HG03159 (cell line): ENCODE results near the gene SOX5.
"Not testable (repeated sequence)": the region's sequence is repeated elsewhere in the genome, so short reads cannot be mapped to it uniquely, and the experiment has no call there.

Experiments
- ATAC-seq: cut with Tn5 transposase; IDR thresholded peaks from one replicate; pipeline ENCODE4 v1.9.1; 2021; ENCODE audit warnings: mild to moderate bottlenecking, moderate library complexity; ENCODE audit not compliant: unreplicated experiment

SOX5 gene

DNA sequence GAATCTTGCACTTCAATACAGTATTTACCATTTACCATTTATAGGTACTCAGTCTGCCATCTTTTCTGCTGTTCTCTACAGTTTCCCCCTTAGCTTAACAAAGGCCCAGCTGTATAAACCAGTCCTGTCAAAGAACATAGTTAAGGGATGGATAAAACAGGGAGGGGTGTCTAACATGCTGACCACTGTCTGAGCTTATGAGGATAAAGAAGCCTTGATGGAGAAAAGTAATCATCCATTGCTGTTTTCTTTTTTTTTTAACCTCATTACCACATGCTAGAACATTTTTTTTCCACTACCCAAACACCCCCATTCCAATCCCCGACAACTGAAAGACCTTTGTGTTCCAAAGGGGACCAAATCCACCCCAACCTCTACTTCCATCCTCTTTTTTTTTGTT, 39.9 kb downstream of the SOX5 start:
- no peak for ATAC-seq

- ATAC-seq: no peak
Observed at GRCh38 chr12:23906329-23906728, 43.1 kb downstream of the SOX5 start.

DNA sequence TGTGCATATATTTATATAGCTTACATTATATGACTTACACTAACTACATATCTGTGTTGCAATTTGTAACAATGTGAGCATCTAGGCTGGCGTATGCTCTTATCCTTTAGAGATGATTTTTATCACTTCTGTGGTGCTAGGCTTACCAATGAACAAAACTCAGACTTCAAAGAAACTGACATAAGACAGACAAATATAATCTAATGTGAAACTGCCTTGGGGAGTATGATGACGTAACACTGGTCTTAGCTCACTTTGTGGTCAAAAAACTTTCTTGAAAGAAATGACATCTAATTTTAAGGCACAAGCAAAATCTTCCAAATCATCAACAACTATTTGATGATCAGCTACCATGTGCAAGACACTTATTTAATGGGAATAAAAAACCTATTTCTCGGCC, 50.0 kb downstream of the SOX5 start:
- ATAC-seq: no peak

DNA sequence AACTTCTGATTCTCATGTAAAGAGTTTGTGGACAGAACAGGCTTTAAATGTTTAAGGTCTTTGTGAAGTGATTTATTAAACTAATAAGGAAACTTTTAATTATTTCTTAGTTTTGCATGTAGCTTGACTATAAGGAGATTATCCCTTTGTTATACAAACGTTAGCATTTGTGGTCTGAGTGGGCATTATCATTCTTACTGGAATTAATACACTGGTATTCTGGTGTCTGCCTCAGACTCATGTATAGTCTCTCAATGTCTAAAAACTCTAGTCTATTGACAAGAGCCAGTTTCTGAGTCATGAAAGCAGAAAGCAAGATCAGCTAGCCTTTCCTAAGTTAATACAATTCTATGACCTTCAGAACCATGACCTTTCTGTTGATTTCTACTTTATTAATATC, 51.3 kb downstream of the SOX5 start:
- ATAC-seq: no peak

DNA sequence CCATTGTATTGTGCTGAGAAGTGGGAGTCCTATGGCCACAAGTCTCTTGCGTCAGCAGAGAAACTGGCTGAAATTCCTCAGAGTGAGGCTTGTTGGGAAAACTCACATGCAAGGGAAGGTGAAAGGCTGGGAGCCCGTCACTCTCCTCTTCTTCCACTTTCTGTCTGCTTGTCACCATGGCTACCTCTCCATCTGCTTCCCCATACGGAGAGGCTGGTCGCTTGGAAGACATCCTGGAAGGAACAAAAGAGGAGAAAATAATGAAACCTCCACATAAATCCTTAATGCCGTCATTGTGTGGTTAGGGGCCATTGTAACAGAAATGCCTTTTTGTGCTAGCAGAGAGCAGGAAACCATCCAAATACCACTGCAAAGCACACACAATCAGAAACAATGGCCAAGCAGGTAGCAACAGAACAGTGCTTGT, 53.7 kb downstream of the SOX5 start:
- no peak for ATAC-seq

GRCh38 chr12:23893611-23894010, 55.9 kb downstream of the SOX5 start:
- ATAC-seq: no peak

DNA sequence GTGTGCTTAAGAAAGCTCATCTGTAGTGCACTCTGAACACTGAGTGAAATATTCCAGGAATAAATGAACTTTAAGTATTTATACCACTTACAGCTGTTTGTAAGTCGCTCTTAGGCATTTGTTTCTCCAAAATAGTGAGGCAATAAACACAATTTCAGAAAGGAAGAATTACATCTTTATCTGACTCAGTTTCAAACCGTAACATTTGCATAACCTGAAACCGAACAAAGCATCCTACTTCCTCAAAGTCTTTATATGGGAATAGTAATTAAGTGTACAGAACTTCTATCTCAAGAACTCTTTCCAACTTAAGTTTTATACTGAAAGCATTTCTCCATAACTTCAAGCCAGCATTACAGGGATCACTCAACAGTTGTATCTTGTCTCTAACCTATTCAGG, 58.4 kb downstream of the SOX5 start:
- ATAC-seq: peak; percentile 61

DNA sequence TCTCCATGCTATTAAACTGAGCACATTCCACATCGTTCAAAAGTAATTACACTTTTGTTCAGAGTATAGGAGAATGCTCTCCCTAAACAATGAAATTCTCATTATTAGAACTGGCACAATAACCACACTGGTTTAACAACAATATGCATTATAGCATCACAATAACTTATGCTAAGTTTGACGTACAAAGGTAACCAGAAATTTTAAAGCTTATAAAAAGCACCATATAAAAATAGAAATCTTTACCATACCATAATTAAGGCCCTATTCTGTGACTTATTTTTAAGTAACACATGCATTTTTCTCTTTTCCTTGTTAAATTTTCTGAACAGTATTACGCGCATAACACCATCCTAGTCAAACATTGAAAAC, 60.4 kb downstream of the SOX5 start:
- no peak for ATAC-seq

DNA sequence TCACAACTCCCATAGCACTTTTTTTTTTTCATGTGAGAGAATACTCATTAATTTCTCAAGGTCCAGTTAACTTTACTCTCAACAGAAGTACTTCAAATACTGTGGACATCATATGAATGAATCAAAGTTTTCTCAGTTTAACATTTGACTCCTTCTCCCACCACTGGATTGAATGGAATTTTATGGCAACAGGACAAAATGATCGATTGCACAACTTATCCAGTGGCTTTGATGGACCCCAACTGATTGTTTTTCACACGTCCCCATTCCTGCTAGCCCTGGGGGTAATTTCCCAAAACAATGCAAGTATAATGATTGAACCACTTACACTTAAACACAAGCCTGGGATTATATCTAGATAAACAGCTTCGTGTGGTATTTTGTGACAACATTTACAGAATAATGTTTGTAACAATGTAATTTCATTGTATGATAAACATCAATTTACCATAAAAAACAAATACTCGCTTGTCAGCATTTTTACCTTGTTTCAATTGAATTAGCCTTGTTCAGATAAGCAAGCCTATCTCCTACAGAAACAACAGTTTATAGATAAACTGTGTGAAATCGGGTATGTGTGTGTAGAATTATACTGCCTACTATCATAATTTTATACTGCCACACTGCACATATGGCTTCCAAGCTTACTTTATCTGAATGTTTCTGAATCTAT, 60.9 kb downstream of the SOX5 start:
- no peak for ATAC-seq

DNA sequence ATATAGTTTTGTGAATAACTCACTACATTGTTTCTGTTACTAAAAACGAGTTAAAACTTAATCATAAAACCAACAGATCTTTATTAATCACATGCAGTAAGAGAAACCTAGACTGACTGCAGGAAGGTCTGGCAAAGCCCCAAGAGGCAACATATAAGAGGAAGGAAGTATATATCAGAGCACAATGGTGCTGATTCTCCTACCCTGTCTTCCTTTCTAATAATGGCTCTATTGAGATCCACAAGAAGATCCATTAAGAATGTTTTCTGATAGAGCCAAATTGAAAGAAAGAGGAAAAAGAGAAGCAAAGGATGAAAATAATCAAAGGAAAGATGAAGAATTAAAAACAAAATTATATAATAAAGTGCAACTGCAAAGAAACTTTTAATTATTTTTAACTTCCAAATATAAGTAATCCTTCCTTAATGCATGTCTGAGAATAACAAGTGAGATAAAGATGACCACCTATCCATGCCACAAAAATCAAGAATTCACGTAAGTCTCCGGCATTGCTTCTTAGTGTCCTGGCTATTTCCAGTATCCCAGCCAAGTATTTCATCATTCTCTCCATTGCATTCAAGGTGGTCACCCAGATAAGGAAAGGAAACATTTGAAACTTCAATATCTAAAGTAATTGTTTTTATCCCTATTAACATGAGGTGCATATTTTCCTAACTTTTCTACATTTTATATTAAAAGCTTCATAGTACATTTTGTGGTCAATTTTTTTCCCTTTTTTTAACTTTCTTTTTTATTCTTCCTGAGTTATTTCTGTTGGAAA, 62.2 kb downstream of the SOX5 start:
- ATAC-seq: no peak

DNA sequence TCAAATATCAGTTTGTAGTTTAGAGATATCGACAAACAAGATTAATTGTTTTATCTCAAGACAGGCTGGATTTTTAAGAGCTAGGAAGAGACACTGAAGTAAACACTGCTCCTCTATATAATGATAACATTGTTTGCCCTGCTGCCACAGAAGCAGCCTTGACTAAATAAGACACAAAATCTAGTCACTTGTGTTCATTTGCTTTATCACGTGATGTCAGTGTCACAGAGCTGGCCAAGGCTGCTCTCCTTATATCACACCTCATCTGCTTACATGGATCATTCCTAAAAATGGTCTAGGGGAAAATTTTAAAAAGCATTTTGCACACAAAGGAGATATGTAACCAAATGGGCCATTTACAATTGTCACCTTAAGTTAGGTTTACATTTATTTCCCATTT, 64.1 kb downstream of the SOX5 start:
- ATAC-seq: no peak

- no peak for ATAC-seq
Observed at GRCh38 chr12:23884909-23885308, 64.6 kb downstream of the SOX5 start.

DNA sequence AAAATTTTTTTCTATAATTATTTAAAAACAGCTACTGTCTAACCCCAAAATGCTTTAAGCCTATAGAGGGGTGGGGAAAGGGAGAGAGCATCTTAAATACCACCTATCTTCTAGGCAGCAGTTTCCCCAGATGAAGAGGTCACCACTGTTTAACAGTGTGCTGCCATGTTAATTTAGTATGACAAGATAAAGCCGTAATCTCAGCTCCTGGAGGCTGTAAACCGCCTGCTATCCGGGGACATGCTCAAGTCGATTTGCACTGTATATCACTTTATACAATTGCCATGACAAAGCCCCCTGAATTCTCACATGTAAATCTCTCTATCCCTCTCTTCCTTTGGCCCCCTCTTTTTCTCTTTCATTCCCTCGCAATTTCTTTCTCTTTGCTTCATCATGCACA, 68.5 kb downstream of the SOX5 start:
- no peak for ATAC-seq

GRCh38 chr12:23876618-23877017, 72.9 kb downstream of the SOX5 start:
- ATAC-seq: not testable (repeated sequence)

- no peak for ATAC-seq
Observed at GRCh38 chr12:23867794-23868193, 81.7 kb downstream of the SOX5 start.

GRCh38 chr12:23862701-23863100, 86.8 kb downstream of the SOX5 start:
- no peak for ATAC-seq

DNA sequence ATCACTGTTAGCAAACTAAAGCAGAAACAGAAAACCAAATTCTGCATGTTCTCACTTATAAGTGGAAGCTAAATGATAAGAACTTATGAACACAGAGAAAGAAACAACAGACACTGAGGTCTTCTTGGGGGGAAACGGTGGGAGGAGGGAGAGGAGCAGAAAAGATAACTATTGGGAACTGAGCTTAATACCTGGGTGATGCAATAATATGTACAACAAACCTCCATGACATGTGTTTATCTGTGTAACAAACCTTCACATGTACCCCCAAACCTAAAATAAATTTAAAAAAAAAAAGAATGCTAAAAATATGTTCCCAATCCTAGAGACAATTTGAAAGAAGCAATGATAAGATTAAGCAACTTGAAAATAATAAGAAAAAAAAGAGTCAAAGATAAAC, 89.5 kb downstream of the SOX5 start:
- no peak for ATAC-seq

DNA sequence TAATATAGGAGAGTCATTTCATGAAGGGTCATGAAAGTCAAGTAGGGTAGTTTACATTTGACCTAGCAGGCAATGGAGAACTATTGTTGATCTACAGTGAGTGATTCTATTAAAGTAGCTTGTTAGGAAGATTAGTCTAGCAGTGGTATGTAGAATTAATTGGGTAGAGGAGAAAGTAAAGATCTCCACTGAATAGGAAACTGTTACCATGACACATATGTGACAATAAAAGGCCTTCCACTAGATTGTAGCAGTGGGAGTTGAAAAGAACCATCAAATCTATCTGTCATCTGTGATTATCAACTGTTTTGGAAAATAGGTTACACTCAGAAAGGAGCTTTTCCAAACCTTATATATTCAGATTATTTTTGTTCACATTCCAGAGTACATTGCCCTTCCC, 92.3 kb downstream of the SOX5 start:
- no peak for ATAC-seq

GRCh38 chr12:23855813-23856212, 93.7 kb downstream of the SOX5 start:
- ATAC-seq: no peak

- no peak for ATAC-seq
Observed at GRCh38 chr12:23854598-23854997, 94.9 kb downstream of the SOX5 start.

- no peak for ATAC-seq
Observed at GRCh38 chr12:23853640-23854039, 95.8 kb downstream of the SOX5 start.

- no peak for ATAC-seq
Observed at GRCh38 chr12:23851602-23852001, 97.9 kb downstream of the SOX5 start.

DNA sequence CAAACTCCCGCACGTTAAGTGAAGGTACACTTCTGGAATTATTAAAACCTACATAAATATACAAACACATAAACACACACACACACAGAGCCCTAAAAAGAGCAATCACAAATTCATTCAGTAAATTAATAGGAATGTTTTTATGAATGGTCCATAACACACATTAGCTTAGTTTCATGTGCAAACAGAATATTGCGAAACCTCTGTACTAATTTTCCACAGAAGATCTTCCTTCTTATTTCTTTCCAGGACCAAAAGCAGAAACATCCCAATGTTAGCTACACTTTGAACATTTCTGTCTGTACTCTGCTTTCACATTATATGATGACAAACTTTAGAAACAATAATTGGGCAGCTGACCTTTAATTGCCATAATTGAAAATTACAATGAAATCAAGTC, 101.6 kb downstream of the SOX5 start:
- no peak for ATAC-seq
